ENCODE results near the gene AGBL1. TPM values are rescaled to one million over a fixed set of nuclear protein-coding genes. Genes with fewer than 3 reads are reported as not detected.

Gene AGBL1
- total RNA-seq, 1 donor from 2014 or later = 5.5 TPM

DNA sequence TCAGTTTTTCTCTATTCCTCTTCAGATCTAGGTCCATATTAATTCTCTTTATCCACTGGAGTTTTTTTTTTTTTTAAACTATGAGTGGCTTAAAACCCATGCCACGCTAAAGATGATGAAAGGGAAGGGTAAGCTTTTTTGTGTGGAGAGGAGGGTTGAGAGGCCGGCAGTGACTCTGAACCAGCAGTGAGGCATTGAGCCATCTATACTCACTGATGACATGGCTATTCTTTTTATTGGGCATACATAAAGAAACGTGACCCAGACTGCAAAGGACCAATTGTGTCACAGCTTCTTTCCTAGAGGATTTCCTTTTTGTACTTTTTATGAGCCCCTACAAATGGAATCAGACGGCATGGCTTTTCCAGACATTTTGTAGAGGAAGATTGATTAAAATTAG is 662.2 kb downstream of the AGBL1 start:
- Histone ChIP-seq H3K27ac (no peak overlapping the region), H3K79me2 (ENCODE audit: low read depth) (no peaks in the 10 kb centered on the region), H4K20me1 (ENCODE audit: low read depth) (no peaks in the 10 kb centered on the region), H2AFZ (replicated peaks) (no peak overlapping the region), H3K4me3 (no peak overlapping the region), H3K9me3 (ENCODE audit: low read depth) (peaks cover 4% of the 10 kb centered on the region), H3K36me3 (no peaks in the 10 kb centered on the region), H3K4me2 (no peak overlapping the region), H3K9ac (no peak overlapping the region), H3K4me1 (peaks cover 5% of the 10 kb centered on the region), H3K27me3 (no peaks in the 10 kb centered on the region), H3F3A (ENCODE audit: low read depth) (no peaks in the 10 kb centered on the region)
- Mint-ChIP-seq H3K27ac (no peak overlapping the region), H3K9me3 (peaks cover 9% of the 10 kb centered on the region), H3K36me3 (no peaks in the 10 kb centered on the region), H3K27me3 (ENCODE audit: insufficient read depth, low read depth) (no peaks in the 10 kb centered on the region), H3K4me3 (no peak overlapping the region), H3K4me1 (peaks cover 27% of the 10 kb centered on the region)
- TF ChIP-seq EZH2phosphoT487 (IDR thresholded peaks at IDR 0.05) (no peak), EZH2 (IDR thresholded peaks at IDR 0.05) (no peak)
- TF ChIP-seq, protein P1, sequence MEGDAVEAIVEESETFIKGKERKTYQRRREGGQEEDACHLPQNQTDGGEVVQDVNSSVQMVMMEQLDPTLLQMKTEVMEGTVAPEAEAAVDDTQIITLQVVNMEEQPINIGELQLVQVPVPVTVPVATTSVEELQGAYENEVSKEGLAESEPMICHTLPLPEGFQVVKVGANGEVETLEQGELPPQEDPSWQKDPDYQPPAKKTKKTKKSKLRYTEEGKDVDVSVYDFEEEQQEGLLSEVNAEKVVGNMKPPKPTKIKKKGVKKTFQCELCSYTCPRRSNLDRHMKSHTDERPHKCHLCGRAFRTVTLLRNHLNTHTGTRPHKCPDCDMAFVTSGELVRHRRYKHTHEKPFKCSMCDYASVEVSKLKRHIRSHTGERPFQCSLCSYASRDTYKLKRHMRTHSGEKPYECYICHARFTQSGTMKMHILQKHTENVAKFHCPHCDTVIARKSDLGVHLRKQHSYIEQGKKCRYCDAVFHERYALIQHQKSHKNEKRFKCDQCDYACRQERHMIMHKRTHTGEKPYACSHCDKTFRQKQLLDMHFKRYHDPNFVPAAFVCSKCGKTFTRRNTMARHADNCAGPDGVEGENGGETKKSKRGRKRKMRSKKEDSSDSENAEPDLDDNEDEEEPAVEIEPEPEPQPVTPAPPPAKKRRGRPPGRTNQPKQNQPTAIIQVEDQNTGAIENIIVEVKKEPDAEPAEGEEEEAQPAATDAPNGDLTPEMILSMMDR (IDR thresholded peaks at IDR 0.05) = no peak
- DNase-seq (ENCODE audit: low spot score) = no peak

DNA sequence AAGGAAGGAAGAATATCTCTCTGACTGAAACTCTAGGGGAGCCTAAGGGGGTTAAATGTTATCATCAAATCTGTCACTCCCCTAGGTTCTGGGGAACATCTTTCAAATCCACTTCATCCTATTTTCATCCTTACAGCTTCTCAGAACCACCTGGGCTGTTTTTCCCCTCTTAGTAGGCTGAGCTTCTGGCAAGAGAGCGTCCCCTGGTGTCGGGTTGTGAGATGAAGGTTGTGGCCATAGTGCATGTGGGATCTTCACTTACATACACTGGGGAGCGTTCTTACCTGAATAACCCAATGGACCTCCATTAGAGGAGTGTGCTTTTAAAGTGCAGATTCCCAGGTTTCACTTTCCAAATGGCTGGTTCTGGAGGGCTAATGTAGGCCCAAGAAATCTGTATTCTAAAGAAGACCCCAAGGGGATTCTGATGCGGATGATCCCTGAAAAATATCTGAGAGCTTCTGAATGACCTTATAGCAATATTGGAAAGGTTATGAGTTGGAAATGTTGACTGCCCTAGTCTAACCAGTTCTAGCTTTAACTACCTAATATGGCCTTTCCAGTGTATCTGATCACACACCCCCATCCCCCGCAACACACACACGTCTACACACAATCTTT is 663.7 kb downstream of the AGBL1 start:
- H3K36me3 Mint-ChIP-seq = no peaks in the 10 kb centered on the region

DNA sequence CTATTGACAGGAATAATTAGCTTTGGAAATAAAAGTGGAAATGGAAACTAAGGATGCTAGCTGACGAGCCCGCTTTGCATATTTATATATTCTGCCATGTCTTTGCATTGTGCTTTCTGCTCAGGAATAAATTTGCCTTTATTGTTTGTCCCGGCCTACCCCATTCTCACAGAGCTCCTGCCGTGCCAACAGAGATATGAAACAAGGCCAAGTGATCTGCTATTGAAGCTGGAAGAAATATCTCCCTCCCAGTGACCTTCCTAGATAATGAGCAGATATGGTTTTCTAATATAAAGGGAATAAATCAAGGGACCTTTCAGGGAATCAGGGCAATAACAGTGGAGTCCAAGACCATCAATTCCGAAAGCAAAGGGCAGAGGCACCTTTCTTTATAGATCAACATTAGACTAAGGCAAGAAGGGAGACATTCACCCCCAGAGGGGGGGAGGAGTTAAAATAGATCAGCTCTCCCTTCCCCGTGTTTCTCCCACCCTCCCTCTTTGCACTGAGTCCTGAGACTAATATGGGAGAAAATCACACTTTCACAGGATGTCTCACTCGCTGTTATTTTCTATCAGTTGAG is 664.6 kb downstream of the AGBL1 start:
- H3K9me3 ChIP-seq (ENCODE audit: low read depth) = no peaks in the 10 kb centered on the region
- H4K20me1 ChIP-seq (ENCODE audit: low read depth) = no peaks in the 10 kb centered on the region
- no peaks in the 10 kb centered on the region for H3K27me3 ChIP-seq
- H3F3A ChIP-seq (ENCODE audit: low read depth) = no peaks in the 10 kb centered on the region
- no peak overlapping the region for H2AFZ ChIP-seq (replicated peaks)
- H3K4me2 ChIP-seq = no peak overlapping the region
- peaks cover 6% of the 10 kb centered on the region for H3K27me3 Mint-ChIP-seq (ENCODE audit: insufficient read depth, low read depth)
- H3K4me1 ChIP-seq = peaks cover 5% of the 10 kb centered on the region
- no peak overlapping the region for H3K27ac ChIP-seq
- no peak overlapping the region for H3K4me3 Mint-ChIP-seq
- no peaks in the 10 kb centered on the region for H3K79me2 ChIP-seq (ENCODE audit: low read depth)
- H3K36me3 Mint-ChIP-seq = no peaks in the 10 kb centered on the region
- no peaks in the 10 kb centered on the region for H3K9me3 Mint-ChIP-seq
- H3K27ac Mint-ChIP-seq = no peak overlapping the region
- H3K36me3 ChIP-seq = no peaks in the 10 kb centered on the region
- TF ChIP-seq, protein P1 (IDR thresholded peaks at IDR 0.05) = no peak
- no peak for TF ChIP-seq EZH2phosphoT487 (IDR thresholded peaks at IDR 0.05)
- TF ChIP-seq EZH2 (IDR thresholded peaks at IDR 0.05) = no peak
- no peak for DNase-seq (ENCODE audit: low spot score)
- no peak overlapping the region for H3K4me3 ChIP-seq
- peaks cover 27% of the 10 kb centered on the region for H3K4me1 Mint-ChIP-seq
- H3K9ac ChIP-seq = no peak overlapping the region

More for the DNA sequence above, 663.7 kb downstream of the AGBL1 start:
- Histone ChIP-seq H3K36me3 (no peaks in the 10 kb centered on the region), H3K4me1 (peaks cover 5% of the 10 kb centered on the region), H3F3A (ENCODE audit: low read depth) (no peaks in the 10 kb centered on the region), H3K9ac (no peak overlapping the region), H3K27ac (no peak overlapping the region), H3K4me2 (no peak overlapping the region), H3K9me3 (ENCODE audit: low read depth) (peaks cover 2% of the 10 kb centered on the region), H3K4me3 (no peak overlapping the region), H3K27me3 (no peaks in the 10 kb centered on the region), H2AFZ (replicated peaks) (no peak overlapping the region), H3K79me2 (ENCODE audit: low read depth) (no peaks in the 10 kb centered on the region), H4K20me1 (ENCODE audit: low read depth) (no peaks in the 10 kb centered on the region)
- Mint-ChIP-seq H3K4me1 (peaks cover 27% of the 10 kb centered on the region), H3K4me3 (no peak overlapping the region), H3K27ac (no peak overlapping the region), H3K27me3 (ENCODE audit: insufficient read depth, low read depth) (peaks cover 3% of the 10 kb centered on the region), H3K9me3 (peaks cover 3% of the 10 kb centered on the region)
- TF ChIP-seq EZH2phosphoT487 (IDR thresholded peaks at IDR 0.05) (no peak), EZH2 (IDR thresholded peaks at IDR 0.05) (no peak)
- TF ChIP-seq, protein P1 (IDR thresholded peaks at IDR 0.05) = peak; percentile 98
- DNase-seq (ENCODE audit: low spot score) = peak; percentile 82

Measured in neural progenitor cell (in vitro differentiated cells).